ENCODE measurements around the gene GSTM4. TPM values are rescaled to one million over a fixed set of nuclear protein-coding genes. Genes with fewer than 3 reads are reported as not detected.

GSTM4 gene
- total RNA-seq, 3 donors from 2014 or later: 3.7 to 6.9 (median 4.1) TPM

DNA sequence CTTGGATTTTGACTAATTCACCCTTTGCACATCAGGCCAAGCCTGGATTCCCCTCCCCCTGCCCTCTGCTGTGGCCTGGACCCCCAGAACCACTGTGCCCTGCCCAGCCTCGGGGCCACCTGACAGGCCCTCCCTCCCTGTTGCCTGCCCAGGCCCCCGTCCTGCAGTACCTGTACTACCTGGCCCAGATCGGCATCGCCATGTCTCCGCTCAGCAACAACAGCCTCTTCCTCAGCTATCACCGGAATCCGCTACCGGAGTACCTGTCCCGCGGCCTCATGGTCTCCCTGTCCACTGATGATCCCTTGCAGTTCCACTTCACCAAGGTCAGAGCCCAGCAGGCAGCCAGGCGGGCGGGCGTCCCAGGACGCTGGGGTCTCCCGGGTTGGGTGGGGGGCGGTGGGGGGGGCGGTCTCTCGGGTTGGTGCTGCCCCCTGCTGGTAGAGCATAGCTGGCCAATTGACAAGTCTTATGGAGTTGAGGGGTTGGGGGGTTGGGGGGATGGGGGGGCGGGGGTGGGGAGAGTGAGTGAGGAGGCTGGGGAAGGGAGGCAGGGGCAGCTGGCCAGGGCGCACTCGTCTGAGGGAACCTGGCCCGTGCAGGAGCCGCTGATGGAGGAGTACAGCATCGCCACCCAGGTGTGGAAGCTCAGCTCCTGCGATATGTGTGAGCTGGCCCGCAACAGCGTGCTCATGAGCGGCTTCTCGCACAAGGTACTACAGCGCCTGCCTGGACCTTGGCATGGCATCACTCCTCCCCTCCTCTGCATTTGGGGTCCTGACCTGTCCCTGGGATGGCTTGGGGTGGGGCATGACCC is 25.6 kb upstream of the GSTM4 start:
- DNase-seq (peak; percentile 42), ATAC-seq (no peak)
- H3K27me3 Mint-ChIP-seq (ENCODE audit: low read depth): no peaks in the 10 kb centered on the region
- H3K4me3 Mint-ChIP-seq: no peak overlapping the region
- H3K4me1 Mint-ChIP-seq (ENCODE audit: low read depth): peaks cover 16% of the 10 kb centered on the region
- H3K9me3 Mint-ChIP-seq: no peaks in the 10 kb centered on the region
- H3K36me3 Mint-ChIP-seq (ENCODE audit: insufficient read depth): peaks cover 28% of the 10 kb centered on the region

- Mint-ChIP-seq H3K36me3 (ENCODE audit: insufficient read depth) (peaks cover 25% of the 10 kb centered on the region), H3K4me3 (no peak overlapping the region), H3K27me3 (ENCODE audit: low read depth) (no peaks in the 10 kb centered on the region), H3K4me1 (ENCODE audit: low read depth) (peaks cover 15% of the 10 kb centered on the region), H3K9me3 (no peaks in the 10 kb centered on the region)
- ATAC-seq: no peak
- no peak for DNase-seq
These were observed 24.9 kb upstream of the GSTM4 start for GRCh38 chr1:109630898-109631512.

DNA sequence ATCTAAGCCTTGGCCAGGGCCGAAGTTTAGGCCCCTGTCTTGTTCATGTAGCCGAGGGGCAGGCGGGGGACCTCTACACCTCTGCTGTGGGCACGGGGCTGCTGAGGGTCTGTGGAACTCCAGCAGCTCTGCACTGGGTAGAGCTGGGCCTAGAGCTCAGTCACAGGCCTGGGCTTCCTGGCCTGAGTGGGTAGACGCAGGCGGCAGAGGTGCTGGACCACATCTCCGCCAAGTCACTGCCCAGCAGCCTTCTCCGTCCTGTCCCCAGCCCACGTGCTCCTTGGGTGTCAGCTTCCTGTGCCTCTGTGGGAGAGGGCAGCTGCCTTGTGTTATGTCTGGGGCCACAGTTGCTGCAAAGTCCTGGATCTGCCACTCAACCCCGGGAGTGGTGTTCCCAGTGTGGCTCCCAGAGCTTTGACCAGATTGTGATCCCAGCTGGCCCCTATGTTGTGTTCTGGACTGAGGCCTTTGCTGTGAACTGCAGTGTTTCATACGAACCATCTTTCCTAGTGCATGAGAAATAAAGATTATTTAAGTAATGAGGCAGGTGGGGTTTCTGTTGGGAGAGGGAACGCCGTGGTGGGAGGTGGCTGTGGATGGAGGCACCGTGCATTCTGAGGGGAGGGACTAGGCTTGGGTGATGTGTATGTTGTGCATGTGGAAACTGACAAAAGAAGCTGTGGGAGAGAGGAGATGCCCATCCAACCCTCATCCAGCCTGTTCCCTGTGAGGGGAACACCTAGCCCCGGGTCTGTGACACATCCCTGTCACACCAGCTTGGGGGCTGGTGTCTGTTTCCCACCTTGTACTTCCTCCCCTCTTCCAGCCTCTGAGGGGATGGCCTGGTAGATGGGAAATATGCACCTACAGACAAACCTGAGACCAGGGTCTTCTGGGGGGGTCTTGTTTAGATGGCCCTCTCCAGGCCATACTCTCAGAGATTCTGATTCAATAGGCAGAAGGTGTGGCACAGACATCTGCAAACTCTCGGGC is 24.1 kb upstream of the GSTM4 start:
- no peak for DNase-seq
- no peak overlapping the region for H3K4me3 Mint-ChIP-seq
- H3K36me3 Mint-ChIP-seq (ENCODE audit: insufficient read depth): peaks cover 21% of the 10 kb centered on the region
- H3K4me1 Mint-ChIP-seq (ENCODE audit: low read depth): peaks cover 15% of the 10 kb centered on the region
- no peak for ATAC-seq
- H3K27me3 Mint-ChIP-seq (ENCODE audit: low read depth): no peaks in the 10 kb centered on the region
- no peaks in the 10 kb centered on the region for H3K9me3 Mint-ChIP-seq

DNA sequence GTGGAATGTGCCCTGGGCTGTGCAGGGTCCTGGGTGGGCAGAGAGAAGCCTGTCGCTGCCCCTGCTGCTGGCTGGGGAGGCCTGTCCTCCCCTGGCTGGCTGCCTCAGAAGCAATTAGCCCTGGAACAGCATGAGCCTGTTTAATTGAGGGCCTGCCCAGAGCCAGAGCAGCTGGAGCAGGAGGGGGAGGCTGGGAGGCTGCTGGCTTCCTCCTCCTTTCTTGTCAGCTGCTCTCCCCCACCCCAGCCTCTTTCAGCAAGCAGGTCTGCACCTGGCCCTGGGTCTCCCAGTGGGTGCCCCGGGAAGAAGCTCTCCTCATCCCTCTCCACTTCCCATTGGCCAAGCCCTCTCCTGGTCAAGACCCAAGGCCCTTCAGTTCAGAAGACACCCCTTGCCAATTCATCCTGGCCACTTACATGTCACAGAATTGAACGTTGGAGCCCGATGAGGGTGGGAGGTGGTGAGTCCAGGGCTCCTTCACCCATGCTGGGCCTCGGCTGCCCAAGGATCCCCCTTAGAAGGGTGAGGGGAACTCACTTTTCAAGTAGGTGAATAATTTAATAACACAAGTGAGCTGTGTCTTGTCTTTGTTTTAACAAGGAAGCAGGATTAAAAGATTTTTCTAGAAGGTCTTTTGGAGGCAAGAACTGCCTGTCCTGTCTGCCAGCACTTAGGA is 23.1 kb upstream of the GSTM4 start:
- no peaks in the 10 kb centered on the region for H3K9me3 Mint-ChIP-seq
- H3K36me3 Mint-ChIP-seq (ENCODE audit: insufficient read depth): peaks cover 16% of the 10 kb centered on the region
- ATAC-seq (no peak), DNase-seq (no peak)
- H3K4me3 Mint-ChIP-seq: no peak overlapping the region
- peaks cover 15% of the 10 kb centered on the region for H3K4me1 Mint-ChIP-seq (ENCODE audit: low read depth)
- no peaks in the 10 kb centered on the region for H3K27me3 Mint-ChIP-seq (ENCODE audit: low read depth)

- H3K27me3 Mint-ChIP-seq (ENCODE audit: low read depth): no peaks in the 10 kb centered on the region
- ATAC-seq (no peak), DNase-seq (no peak)
- H3K9me3 Mint-ChIP-seq: no peaks in the 10 kb centered on the region
- H3K4me3 Mint-ChIP-seq: no peak overlapping the region
- H3K4me1 Mint-ChIP-seq (ENCODE audit: low read depth): peaks cover 15% of the 10 kb centered on the region
- peaks cover 14% of the 10 kb centered on the region for H3K36me3 Mint-ChIP-seq (ENCODE audit: insufficient read depth)
These were observed 21.6 kb upstream of the GSTM4 start for GRCh38 chr1:109634292-109634691.

- H3K36me3 Mint-ChIP-seq (ENCODE audit: insufficient read depth): peaks cover 7% of the 10 kb centered on the region
- H3K4me1 Mint-ChIP-seq (ENCODE audit: low read depth): peaks cover 16% of the 10 kb centered on the region
- peak in 1 of 2 donors; percentile 39 for ATAC-seq
- peaks cover 1% of the 10 kb centered on the region for H3K27me3 Mint-ChIP-seq (ENCODE audit: low read depth)
- no peak overlapping the region for H3K4me3 Mint-ChIP-seq
- H3K9me3 Mint-ChIP-seq: no peaks in the 10 kb centered on the region
- no peak for DNase-seq
These were observed 20.8 kb upstream of the GSTM4 start for GRCh38 chr1:109634771-109635750.

DNA sequence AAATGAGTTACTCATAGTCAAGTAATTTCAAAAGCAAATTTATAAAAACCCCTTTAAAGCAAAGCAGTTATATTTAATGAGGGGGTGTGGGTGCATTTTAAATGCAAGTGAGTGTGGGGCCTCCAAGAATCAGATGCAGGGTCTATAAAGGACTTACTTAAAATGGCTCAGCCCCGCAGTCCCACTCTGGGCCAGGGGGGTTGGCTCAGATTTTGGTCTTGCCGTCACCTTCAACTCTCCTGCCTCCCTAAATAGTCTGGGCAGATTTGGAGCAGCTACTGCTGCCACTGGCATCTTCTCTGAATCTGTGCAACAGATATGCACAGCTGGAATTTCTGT is 20.1 kb upstream of the GSTM4 start:
- Mint-ChIP-seq H3K4me1 (ENCODE audit: low read depth) (peaks cover 19% of the 10 kb centered on the region), H3K36me3 (ENCODE audit: insufficient read depth) (peaks cover 6% of the 10 kb centered on the region), H3K9me3 (no peaks in the 10 kb centered on the region), H3K27me3 (ENCODE audit: low read depth) (peaks cover 3% of the 10 kb centered on the region), H3K4me3 (no peak overlapping the region)
- DNase-seq (no peak), ATAC-seq (no peak)

- ATAC-seq (no peak), DNase-seq (no peak)
- peaks cover 3% of the 10 kb centered on the region for H3K27me3 Mint-ChIP-seq (ENCODE audit: low read depth)
- peaks cover 19% of the 10 kb centered on the region for H3K4me1 Mint-ChIP-seq (ENCODE audit: low read depth)
- no peak overlapping the region for H3K4me3 Mint-ChIP-seq
- no peaks in the 10 kb centered on the region for H3K9me3 Mint-ChIP-seq
- H3K36me3 Mint-ChIP-seq (ENCODE audit: insufficient read depth): peaks cover 2% of the 10 kb centered on the region
These were observed 19.5 kb upstream of the GSTM4 start for GRCh38 chr1:109636201-109636952.

DNA sequence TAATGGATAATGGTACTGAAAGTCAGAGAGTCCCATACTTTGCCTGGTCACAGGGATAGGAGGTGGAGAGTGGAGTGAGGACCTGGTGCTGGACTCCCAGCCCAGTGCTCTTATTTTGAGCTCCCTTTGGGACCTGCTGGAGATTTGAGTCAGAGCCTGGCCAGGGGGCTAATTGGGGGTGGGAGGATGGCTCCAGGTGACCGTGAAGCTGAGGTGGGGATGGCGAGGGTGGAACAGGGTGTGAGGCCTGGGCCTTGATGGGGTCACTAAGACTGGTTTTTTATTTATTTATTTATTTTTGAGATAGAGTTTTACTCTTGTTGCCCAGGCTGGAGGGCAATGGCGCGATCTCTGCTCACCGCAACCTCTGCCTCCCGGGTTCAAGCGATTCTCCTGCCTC is 18.5 kb upstream of the GSTM4 start:
- Mint-ChIP-seq H3K9me3 (no peaks in the 10 kb centered on the region), H3K4me1 (ENCODE audit: low read depth) (peaks cover 19% of the 10 kb centered on the region), H3K36me3 (ENCODE audit: insufficient read depth) (no peaks in the 10 kb centered on the region), H3K27me3 (ENCODE audit: low read depth) (peaks cover 3% of the 10 kb centered on the region), H3K4me3 (no peak overlapping the region)
- no peak for ATAC-seq
- no peak for DNase-seq

GRCh38 chr1:109639063-109639840 is 16.6 kb upstream of the GSTM4 start:
- DNase-seq: no peak
- peaks cover 3% of the 10 kb centered on the region for H3K27me3 Mint-ChIP-seq (ENCODE audit: low read depth)
- H3K9me3 Mint-ChIP-seq: no peaks in the 10 kb centered on the region
- ATAC-seq: no peak
- no peaks in the 10 kb centered on the region for H3K36me3 Mint-ChIP-seq (ENCODE audit: insufficient read depth)
- no peak overlapping the region for H3K4me3 Mint-ChIP-seq
- peaks cover 18% of the 10 kb centered on the region for H3K4me1 Mint-ChIP-seq (ENCODE audit: low read depth)

DNA sequence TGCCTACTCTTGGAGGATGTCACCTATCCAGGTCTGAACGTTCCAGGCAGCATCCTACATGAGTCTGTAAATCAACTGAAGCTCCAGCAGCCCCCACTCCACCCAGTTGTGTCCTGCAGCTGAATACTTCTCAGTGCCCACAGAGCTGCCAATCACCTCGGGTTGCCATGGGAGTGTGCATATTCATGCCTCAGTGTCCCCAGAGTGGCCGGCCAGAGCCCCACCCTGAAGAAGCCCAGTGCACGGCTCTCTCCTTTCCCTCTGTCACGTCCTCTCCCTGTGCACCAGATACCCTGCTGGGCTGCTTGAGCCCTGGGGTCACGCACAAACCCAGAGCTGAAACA is 16.1 kb upstream of the GSTM4 start:
- Mint-ChIP-seq H3K4me1 (ENCODE audit: low read depth) (peaks cover 13% of the 10 kb centered on the region), H3K27me3 (ENCODE audit: low read depth) (peaks cover 3% of the 10 kb centered on the region), H3K36me3 (ENCODE audit: insufficient read depth) (no peaks in the 10 kb centered on the region), H3K9me3 (no peaks in the 10 kb centered on the region), H3K4me3 (no peak overlapping the region)
- DNase-seq: no peak
- no peak for ATAC-seq

- Mint-ChIP-seq H3K9me3 (no peaks in the 10 kb centered on the region), H3K4me3 (no peak overlapping the region), H3K4me1 (ENCODE audit: low read depth) (peaks cover 7% of the 10 kb centered on the region), H3K27me3 (ENCODE audit: low read depth) (peaks cover 3% of the 10 kb centered on the region), H3K36me3 (ENCODE audit: insufficient read depth) (no peaks in the 10 kb centered on the region)
- DNase-seq (peak; percentile 92), ATAC-seq (peak; percentile 68 to 71)
These were observed 15.5 kb upstream of the GSTM4 start for GRCh38 chr1:109640285-109640865.

Data from activated T-cell treated with anti-CD3 and anti-CD28 coated beads, Interleukin-2, amount 50 U/mL, for 4 hours (primary cell).